IMR-90 (cell line): Measurements from ENCODE around the gene SHCBP1L. TPM values are rescaled to one million over a fixed set of nuclear protein-coding genes. Genes with fewer than 3 reads are reported as not detected.
"Not testable (repeated sequence)": the region's sequence is repeated elsewhere in the genome, so short reads cannot be mapped to it uniquely, and the experiment has no call there.

Experiments used
- ATAC-seq: fragments of 200-7000 bp; cut with Tn5 transposase; 2 replicates; pipeline ENCODE4 v1.9.1; 2020; ENCODE audit warnings: low read depth, mild to moderate bottlenecking, moderate library complexity
- BruUV-seq: library from RNA; stranded (reverse); fragments of 400-500 nt; replicated peaks from 2 replicates; lab custom pipeline; 2021; lab: Mats Ljungman, UMichigan
- CTCF ChIA-PET: fragments of 300-600 bp; formaldehyde crosslinking; extraction: SDS; loops from one replicate; lab custom pipeline; 2021; ENCODE audit warnings: antibody characterized with exemption; lab: Yijun Ruan, JAX
- POLR2A ChIA-PET: fragments of 300-600 bp; sonication (Branson Sonifier 250); formaldehyde crosslinking; loops from one replicate; lab custom pipeline; 2022; ENCODE audit warnings: antibody characterized with exemption; ENCODE audit not compliant: unreplicated experiment; lab: Charles Lee
- DNase-seq: peaks from one replicate; pipeline ENCODE4 v3.0.0; 2013
- H2AFZ ChIP-seq: replicated peaks from 2 replicates; pipeline ENCODE3; 2013; ENCODE audit warnings: low read length, mild to moderate bottlenecking; ENCODE audit not compliant: poor library complexity
- H2AK5ac ChIP-seq: 2 replicates; pipeline ENCODE4 v1.6.1; 2013; ENCODE audit warnings: low read depth, low read length, inconsistent platforms
- H2AK9ac ChIP-seq: replicated peaks from 2 replicates; pipeline ENCODE3; 2013; ENCODE audit warnings: mild to moderate bottlenecking, low read depth, low read length, moderate library complexity; ENCODE audit not compliant: poor library complexity
- H2BK120ac ChIP-seq: 2 replicates; pipeline ENCODE4 v1.6.1; 2013; ENCODE audit warnings: low read depth, low read length, inconsistent platforms
- H2BK15ac ChIP-seq: 3 replicates; pipeline ENCODE4 v1.6.1; 2013; ENCODE audit warnings: low read depth, low read length, inconsistent platforms
- H2BK20ac ChIP-seq: 2 replicates; pipeline ENCODE4 v1.6.1; 2013; ENCODE audit warnings: low read depth, mild to moderate bottlenecking, inconsistent platforms, low read length, moderate library complexity
- H2BK5ac ChIP-seq: 2 replicates; pipeline ENCODE4 v1.6.1; 2013; ENCODE audit warnings: mild to moderate bottlenecking, low read depth, low read length, inconsistent platforms; ENCODE audit not compliant: poor library complexity, severe bottlenecking
- H3K14ac ChIP-seq: replicated peaks from 2 replicates; pipeline ENCODE4 v1.6.1; 2013; ENCODE audit warnings: low read depth, low read length, inconsistent platforms
- H3K18ac ChIP-seq: 2 replicates; pipeline ENCODE4 v1.6.1; 2013; ENCODE audit warnings: low read depth, low read length, control low read depth
- H3K23ac ChIP-seq: 2 replicates; pipeline ENCODE4 v1.6.1; 2013; ENCODE audit warnings: low read depth, low read length, inconsistent platforms
- H3K27ac ChIP-seq: 2 replicates; pipeline ENCODE4 v1.5.1; 2013; ENCODE audit warnings: mild to moderate bottlenecking, control low read depth, low read length; ENCODE audit not compliant: insufficient read depth
- H3K27me3 ChIP-seq: 2 replicates; pipeline ENCODE4 v1.6.1; 2013; ENCODE audit warnings: low read length; ENCODE audit not compliant: control insufficient read depth, insufficient read depth
- H3K36me3 ChIP-seq: 2 replicates; pipeline ENCODE4 v1.6.1; 2013; ENCODE audit warnings: low read length, mixed read lengths; ENCODE audit not compliant: control insufficient read depth, insufficient read depth
- H3K4ac ChIP-seq: 2 replicates; pipeline ENCODE4 v1.6.1; 2013; ENCODE audit warnings: low read depth, low read length, inconsistent platforms
- H3K4me1 ChIP-seq: 2 replicates; pipeline ENCODE4 v1.6.1; 2013; ENCODE audit warnings: low read length, mixed read lengths; ENCODE audit not compliant: control insufficient read depth, insufficient read depth
- H3K4me2 ChIP-seq: 2 replicates; pipeline ENCODE4 v1.6.1; 2013; ENCODE audit warnings: low read depth, mild to moderate bottlenecking, control low read depth, low read length, moderate library complexity
- H3K4me3 ChIP-seq: 2 replicates; pipeline ENCODE4 v1.5.1; 2013; ENCODE audit warnings: low read depth, mild to moderate bottlenecking, control low read depth, low read length, moderate library complexity; ENCODE audit not compliant: insufficient read depth
- H3K56ac ChIP-seq: 2 replicates; pipeline ENCODE4 v1.6.1; 2013; ENCODE audit warnings: low read length, inconsistent platforms; ENCODE audit not compliant: insufficient read depth; ENCODE audit errors: extremely low read depth
- H3K79me1 ChIP-seq, 2 experiments: 2 replicates each; pipeline ENCODE4 v1.6.1; 2013; ENCODE audit warnings: low read length in 2 of 2, inconsistent platforms in 1 of 2, low read depth in 1 of 2
- H3K9ac ChIP-seq: 2 replicates; pipeline ENCODE4 v1.6.1; 2013; ENCODE audit warnings: low read depth, low read length, control low read depth
- H3K9me1 ChIP-seq: 2 replicates; pipeline ENCODE4 v1.6.1; 2013; ENCODE audit warnings: low read length, inconsistent platforms; ENCODE audit not compliant: insufficient read depth
- H3K9me3 ChIP-seq: 2 replicates; pipeline ENCODE4 v1.6.1; 2013; ENCODE audit warnings: low read length; ENCODE audit not compliant: control insufficient read depth, insufficient read depth
- H4K20me1 ChIP-seq: 2 replicates; pipeline ENCODE4 v1.6.1; 2013; ENCODE audit warnings: low read length, inconsistent platforms; ENCODE audit not compliant: insufficient read depth
- H4K5ac ChIP-seq: 2 replicates; pipeline ENCODE4 v1.6.1; 2013; ENCODE audit warnings: mild to moderate bottlenecking, low read depth, low read length, control low read depth
- H4K8ac ChIP-seq, 2 experiments: 2 replicates each; pipeline ENCODE4 v1.6.1; 2013; ENCODE audit warnings: low read depth in 2 of 2, low read length in 2 of 2, control low read depth in 1 of 2, inconsistent platforms in 1 of 2
- H4K91ac ChIP-seq: 2 replicates; pipeline ENCODE4 v1.6.1; 2013; ENCODE audit warnings: low read depth, low read length, inconsistent platforms; ENCODE audit not compliant: insufficient read depth
- RAD21 ChIP-seq: IDR thresholded peaks from 2 replicates; pipeline ENCODE4 v1.6.1; 2012; ENCODE audit warnings: low read length, improper control_type of control experiment
- RCOR1 ChIP-seq: IDR thresholded peaks from 2 replicates; pipeline ENCODE4 v1.6.1; 2012; ENCODE audit warnings: mild to moderate bottlenecking, low read length, improper control_type of control experiment; ENCODE audit not compliant: insufficient replicate concordance
- WGBS, 2 experiments: methylation state at CpG; one replicate each; pipeline versions ENCODE4 v1.1.5 to v1.1.7; 2013; ENCODE audit warnings: missing lambda C conversion rate in 2 of 2; ENCODE audit not compliant: insufficient read length in 1 of 2; ENCODE audit errors: extremely low coverage in 2 of 2; 5-methylcytosine and 5-hydroxymethylcytosine counted together
- dilution Hi-C: fragments of 300-500 bp; cut with HindIII; formaldehyde crosslinking; loops from one replicate; pipeline ENCODE4 v1.14.3; 2018; ENCODE audit warnings: low sequenced_read_pairs; ENCODE audit not compliant: unreplicated experiment
- in situ Hi-C: fragments of 300-500 bp; cut with MboI; formaldehyde crosslinking; loops from 3 replicates; pipeline ENCODE4 v1.14.3; 2019; ENCODE audit warnings: low sequenced_read_pairs, inconsistent platforms, mixed read lengths
- intact Hi-C: fragments of 100-400 bp; cut with micrococcal nuclease; formaldehyde crosslinking; loops from 2 replicates; pipeline ENCODE4 v1.10.0; 2022
- polyA plus RNA-seq, 3 experiments: library from polyadenylated mRNA; depleted of rRNA; stranded (reverse); fragments of >200 nt; gene quantifications; 2 replicates each; pipeline ENCODE4 v1.2.3, GENCODE V29; 2012; ENCODE audit warnings: low replicate concordance in 1 of 3
- total RNA-seq: library from RNA; depleted of rRNA; stranded (reverse); fragments of >200 nt; gene quantifications from 2 replicates; pipeline ENCODE4 v1.2.3, GENCODE V29; 2012

Gene SHCBP1L
- total and polyA plus RNA-seq, 2 of the 4 experiments (the other 2 are of a cell fraction) = not detected

DNA sequence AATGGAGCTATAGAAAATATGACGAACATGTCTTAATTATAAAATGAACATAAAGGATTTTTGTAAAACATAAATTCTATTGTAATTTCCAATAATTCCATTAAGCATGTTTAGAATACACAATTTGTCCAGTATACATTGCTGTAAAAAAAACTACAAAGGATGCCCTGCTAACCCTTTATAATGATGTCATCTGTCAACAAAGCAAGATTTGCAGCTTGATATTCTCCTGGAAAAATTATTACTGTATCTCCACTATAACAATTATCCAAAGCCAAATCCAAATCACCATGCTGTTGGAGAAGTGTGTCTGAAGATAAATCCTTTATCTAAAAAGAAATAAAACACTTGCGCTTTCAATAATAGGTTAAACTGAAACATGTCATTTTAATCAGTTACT is 47.6 kb downstream of the SHCBP1L start:
- intact Hi-C loops = loop anchor here (5.0 kb wide), 1 partner anchor 42 kb away; no protein-coding TSS in a partner anchor
- DNase-seq (no peak), ATAC-seq (no peak)
- Histone ChIP-seq H3K9me3 (no peaks in the 10 kb centered on the region), H3K14ac (no peak overlapping the region), H3K27me3 (no peaks in the 10 kb centered on the region), H3K4me2 (no peak overlapping the region), H3K9ac (no peak overlapping the region), H4K91ac (no peak overlapping the region), H4K5ac (no peak overlapping the region), H2AK9ac (no peak overlapping the region), H2AK5ac (no peak overlapping the region), H3K56ac (no peak overlapping the region), H3K4me1 (no peaks in the 10 kb centered on the region), H2BK20ac (no peak overlapping the region), H3K36me3 (no peaks in the 10 kb centered on the region), H2AFZ (no peak overlapping the region), H2BK5ac (no peak overlapping the region), H2BK15ac (no peak overlapping the region), H4K8ac (no peak overlapping the region), H3K23ac (no peak overlapping the region), H3K27ac (no peak overlapping the region), H3K9me1 (no peaks in the 10 kb centered on the region), H3K18ac (no peak overlapping the region), H3K79me1 (no peaks in the 10 kb centered on the region), H4K20me1 (no peaks in the 10 kb centered on the region), H3K4me3 (no peak overlapping the region), H2BK120ac (no peak overlapping the region), H3K4ac (no peak overlapping the region)
- dilution Hi-C loops = no loop called here
- WGBS, 2 experiments = no CpG with 5 or more reads among the region's 2 CpGs
- in situ Hi-C loops = no loop called here
- POLR2A ChIA-PET = no interaction called here
- no peak for TF ChIP-seq RAD21
- TF ChIP-seq RCOR1 = no peak
- CTCF ChIA-PET = no interaction called here
- BruUV-seq = no TSS peak

DNA sequence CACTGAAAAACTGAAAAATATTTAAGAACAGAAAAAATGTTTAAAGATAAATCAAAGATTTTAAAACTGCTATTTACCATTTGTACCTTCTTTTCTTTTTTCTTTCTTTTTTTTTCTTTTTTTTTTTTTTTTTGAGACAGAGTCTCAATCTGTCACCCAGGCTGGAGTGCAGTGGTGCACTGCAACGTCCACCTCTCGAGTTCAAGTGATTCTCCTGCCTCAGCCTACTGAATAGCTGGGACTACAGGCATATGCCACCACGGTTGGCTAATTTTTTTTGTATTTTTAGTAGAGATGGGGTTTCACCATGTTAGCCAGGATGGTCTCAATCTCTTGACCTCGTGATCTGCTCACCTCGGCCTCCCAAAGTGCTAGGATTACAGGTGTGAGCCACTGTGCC is 51.0 kb downstream of the SHCBP1L start:
- in situ Hi-C loops, POLR2A ChIA-PET, H3K4me1 ChIP-seq: not testable (repeated sequence)

More for the DNA sequence above, 51.0 kb downstream of the SHCBP1L start:
- H3K4ac ChIP-seq, H2AK5ac ChIP-seq, H3K79me1 ChIP-seq, DNase-seq, H3K9me3 ChIP-seq, H3K27ac ChIP-seq, H2AK9ac ChIP-seq, H3K18ac ChIP-seq, H3K9me1 ChIP-seq, H4K8ac ChIP-seq, H2BK120ac ChIP-seq, H3K14ac ChIP-seq, H3K9ac ChIP-seq, dilution Hi-C loops, H4K20me1 ChIP-seq, H2BK15ac ChIP-seq, H3K56ac ChIP-seq, intact Hi-C loops, H3K27me3 ChIP-seq, CTCF ChIA-PET, H3K4me3 ChIP-seq, ATAC-seq, H2AFZ ChIP-seq, H4K91ac ChIP-seq, H2BK20ac ChIP-seq, H3K4me2 ChIP-seq, H3K36me3 ChIP-seq, H3K23ac ChIP-seq, BruUV-seq, H2BK5ac ChIP-seq, H4K5ac ChIP-seq: not testable (repeated sequence)
- WGBS, 2 experiments = no CpG with 5 or more reads among the region's 5 CpGs
